ENCODE data around the gene E2F2.
A peak's percentile ranks its signal among the peaks of the same experiment; 100 is the strongest.

E2F2 gene

GRCh38 chr1:23530747-23531561, at the start of gene E2F2:
TSS of gene E2F2 (minus strand) at chr1:23531233. CDS start at chr1:23530793, 440 bp downstream.
- DNase-seq, result peak; percentile 86

GRCh38 chr1:23578997-23579363, 47.9 kb upstream of the E2F2 start:
- no peak for DNase-seq

DNA sequence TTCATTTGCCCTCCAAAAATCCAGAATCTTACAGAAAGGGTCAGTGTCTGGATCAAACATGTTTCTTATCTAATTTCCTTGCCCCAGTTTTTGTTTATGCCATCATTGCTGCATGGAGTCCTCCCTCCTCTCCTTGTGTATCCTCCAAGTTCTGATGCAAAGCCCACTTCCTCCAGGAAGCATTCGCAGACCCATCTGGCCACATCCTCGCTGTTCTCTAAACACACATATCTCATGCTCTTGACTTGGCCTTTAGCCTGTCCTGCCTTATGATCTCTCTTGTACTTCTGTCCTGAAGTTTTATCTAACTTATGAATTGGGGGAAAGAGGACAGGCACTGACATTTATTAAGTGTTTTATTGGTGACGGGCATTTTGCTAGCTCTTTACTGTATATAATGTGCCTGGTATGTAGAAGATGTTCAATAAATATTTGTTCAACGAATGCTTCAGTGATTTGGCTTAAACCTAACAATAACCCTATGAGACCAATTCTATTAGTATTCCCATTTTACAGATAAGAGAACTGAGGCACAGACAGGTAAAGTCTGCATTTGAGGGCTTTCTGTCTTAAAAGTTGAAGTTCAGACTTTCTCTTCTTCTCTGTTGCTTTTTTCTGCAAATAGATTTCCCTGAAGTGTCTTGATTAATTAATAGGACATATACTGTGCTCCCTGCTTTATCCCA, 47.4 kb upstream of the E2F2 start:
- DNase-seq, result peak; percentile 62

DNA sequence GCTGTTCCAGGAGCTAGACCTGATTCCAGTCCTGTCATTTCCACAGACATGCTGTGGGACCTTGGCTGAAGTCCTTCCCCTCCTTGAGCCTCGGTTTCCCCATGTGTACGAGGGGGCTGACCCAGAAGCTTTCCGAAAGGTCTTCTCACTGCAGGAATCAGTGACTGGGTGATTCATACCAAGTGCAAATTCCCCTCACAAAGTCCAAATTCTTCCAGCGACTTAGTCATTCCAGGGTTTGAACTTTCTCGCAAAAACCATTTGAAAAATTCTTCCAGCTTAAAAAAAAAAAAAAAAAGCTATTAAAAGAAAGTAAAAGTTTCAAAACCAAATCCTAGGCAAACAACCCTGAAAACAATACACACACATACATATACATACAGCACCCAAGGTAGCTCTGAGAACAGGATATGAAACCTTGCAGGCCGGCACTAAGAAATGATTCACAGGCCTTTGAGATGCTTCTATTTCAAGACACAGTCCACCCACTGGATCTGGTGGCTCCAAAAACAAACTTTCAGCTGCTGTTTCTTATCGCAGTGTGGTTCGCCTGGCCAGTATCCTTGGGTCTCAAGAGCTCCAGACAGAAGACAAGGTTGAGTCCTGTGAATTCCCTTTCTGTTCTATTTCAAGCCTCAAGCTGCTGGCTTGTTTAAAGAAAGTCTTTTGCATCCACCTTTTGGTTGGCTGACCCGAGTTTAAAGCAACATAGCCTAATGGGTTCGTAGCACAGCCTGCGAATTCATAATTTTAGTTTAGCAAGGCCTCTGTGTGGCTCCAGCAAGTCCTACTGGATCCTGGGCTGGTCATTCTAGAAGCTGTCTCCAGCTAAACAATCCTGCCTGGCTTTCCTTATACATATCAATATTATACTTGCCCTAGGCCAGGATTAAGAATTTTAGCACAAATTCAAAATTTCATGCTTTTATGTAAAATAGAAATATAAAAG, 46.3 kb upstream of the E2F2 start:
- DNase-seq, result peak; percentile 86

DNA sequence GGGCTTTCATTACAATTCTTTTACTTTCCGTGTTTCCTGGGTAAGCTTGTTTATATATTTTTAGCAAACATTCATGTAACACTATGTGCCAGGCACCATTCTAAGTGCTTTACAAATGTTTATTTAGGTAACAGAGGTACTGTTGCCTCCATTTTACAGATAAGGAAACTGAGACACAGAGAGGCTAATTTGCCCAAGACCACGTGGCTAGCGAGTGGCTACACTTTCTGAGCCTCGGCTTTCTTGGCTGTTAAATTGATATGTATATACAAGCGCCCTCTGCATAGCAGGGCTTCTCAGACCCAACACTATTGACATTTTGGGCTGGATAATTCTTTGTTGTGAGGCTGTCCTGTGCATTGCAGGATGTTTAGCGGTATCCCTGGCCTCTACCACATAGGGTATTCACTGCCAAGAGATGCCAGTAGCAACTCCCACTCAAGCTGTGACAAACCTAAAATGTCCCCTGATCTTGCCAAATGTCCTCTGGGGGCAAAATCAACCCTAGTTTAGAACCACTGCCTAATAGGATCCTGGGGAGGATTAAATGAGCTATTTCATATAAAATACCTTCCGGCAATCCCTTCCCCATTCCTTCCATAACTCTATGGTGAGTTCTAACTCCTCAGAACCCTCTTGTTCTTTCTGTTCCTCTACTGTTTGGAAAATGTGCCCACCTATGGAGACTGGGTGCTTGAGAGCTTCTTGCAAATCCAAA, 45.5 kb upstream of the E2F2 start:
- DNase-seq, result no peak

- no peak for DNase-seq
Measured at GRCh38 chr1:23575226-23575810, 44.3 kb upstream of the E2F2 start.

DNA sequence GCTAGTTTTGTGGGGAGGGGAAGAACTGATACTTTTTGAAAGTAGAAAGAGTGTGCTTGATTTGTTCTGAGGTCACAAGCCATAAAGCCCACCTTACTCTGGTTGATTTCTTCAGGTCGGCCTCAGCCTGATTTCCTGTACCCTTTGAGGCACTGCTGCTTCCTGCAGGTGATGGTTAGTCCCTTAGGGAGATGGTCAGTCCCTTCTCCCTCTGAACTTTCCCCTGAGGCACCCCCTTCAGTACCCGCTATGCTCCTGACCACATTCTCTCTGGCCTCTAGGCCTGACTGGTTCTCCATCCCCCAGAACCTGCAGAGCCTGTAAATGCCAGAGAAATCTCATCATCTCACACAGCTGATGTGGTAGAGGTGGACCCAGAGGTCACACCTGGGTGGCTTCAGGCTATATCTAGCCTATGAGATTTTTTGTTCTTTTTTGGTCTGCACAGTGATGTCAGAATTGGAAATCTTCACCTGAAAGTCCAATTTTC, 43.3 kb upstream of the E2F2 start:
- DNase-seq, result no peak

- no peak for DNase-seq
Measured at GRCh38 chr1:23573574-23574182, 42.6 kb upstream of the E2F2 start.

- peak; percentile 62 for DNase-seq
Measured at GRCh38 chr1:23571465-23571864, 40.4 kb upstream of the E2F2 start.

- DNase-seq, result no peak
Measured at GRCh38 chr1:23570001-23570691, 39.1 kb upstream of the E2F2 start.

DNA sequence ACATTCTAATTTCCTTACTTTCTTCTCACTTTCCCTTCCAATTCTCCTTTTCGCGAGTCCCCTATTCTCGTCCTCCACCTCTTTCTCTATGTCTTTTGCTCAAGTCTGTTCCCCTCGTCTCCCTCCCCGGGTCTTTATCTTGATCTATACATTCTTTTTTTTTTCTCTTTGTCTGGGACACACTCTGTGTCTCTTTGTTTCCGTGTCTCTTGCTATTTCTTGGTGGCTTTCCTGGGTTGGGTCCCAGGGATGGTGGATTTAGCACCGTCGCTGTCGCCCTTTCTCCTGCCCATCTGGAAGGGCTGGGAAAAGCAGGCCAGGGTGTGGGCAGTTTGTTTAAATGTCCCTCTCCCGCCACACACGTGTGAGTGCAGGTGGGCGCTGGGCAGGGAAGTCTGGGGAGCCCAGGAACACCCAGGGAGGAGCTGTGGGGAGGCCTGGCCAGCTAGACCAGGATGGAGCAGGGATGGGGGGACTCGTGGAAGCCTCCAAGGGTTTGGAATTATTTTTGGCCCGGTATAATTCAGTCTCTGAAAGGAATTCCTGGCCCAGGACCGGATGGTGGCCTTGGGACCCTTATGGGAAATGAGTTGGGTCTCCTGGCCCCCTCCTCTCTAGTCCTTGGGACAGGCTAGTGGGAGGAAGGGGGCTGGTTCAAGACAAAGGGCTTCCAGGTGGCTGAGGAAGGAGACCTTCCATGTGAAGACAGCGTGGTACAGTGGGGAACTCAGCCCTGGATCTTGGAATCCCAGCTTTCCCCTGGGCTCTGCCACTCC, 37.8 kb upstream of the E2F2 start:
- no peak for DNase-seq

DNA sequence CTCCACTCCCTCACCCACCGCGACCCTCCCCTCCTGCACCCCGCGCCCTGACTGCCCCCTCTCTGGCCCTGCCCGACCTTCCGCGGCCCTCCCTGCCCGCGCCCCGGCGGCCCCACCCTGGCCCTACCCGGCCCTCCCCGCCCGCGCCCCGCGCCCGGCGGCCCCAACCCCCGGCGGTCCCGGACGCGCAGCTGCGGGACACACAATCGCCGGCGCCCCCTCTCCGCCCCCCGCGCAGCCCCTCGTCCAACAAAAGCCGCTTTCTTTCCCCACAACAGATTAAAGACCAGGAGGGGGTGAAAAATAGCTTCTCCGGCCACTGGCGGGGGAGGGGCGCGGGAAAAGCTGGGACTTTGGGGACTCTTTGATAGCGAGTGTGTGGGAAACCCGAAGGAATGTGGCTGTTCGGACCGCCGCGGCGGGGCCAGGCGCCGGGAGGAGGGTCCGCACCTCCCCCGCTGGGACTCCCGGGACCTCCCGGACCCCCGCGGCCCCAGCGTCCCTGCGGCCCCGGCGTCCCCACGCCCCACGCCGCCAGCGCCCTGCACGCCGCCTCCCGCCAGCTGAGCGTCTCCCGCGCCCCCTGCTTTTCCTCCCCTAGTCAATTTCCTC, 37.1 kb upstream of the E2F2 start:
- DNase-seq, result no peak

DNA sequence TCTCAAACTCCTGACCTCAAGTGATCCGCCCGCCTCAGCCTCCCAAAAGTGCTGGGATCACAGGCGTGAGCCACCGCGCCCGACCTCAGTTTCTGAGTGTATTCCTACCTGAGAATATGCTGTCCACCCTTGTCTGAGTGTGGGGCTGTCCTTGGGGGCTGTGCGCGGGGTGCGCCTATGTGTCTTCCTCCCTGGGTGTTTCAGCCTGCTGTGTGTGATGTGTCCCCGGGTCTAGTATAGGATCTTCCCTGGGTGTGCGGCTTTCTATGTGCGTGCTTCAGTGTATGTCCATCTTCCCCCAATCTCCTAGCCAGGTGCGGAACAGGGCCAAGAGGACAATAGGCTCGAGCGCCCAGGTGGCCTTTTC, 36.6 kb upstream of the E2F2 start:
- DNase-seq, result no peak

DNA sequence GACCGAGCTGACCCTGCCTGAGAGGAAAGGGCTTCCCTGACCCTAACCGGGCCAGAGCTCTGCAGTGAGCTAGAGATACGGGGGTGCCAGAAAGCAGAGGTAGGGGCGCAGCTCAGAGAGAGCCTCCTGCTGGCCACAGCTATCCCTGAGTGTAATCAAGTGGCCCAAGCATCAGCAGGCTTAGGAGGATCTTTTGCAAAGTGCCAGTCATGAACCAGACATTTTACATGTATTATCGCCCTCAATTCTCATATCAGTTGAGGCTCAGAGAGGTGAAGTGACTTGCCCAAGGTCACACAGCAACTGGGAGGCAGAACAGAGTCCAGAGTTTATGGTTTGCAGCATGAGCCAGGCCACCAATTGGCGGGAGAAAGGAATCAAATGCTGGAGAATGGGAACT, 35.3 kb upstream of the E2F2 start:
- no peak for DNase-seq

GRCh38 chr1:23565776-23566175, 34.7 kb upstream of the E2F2 start:
- DNase-seq, result no peak

DNA sequence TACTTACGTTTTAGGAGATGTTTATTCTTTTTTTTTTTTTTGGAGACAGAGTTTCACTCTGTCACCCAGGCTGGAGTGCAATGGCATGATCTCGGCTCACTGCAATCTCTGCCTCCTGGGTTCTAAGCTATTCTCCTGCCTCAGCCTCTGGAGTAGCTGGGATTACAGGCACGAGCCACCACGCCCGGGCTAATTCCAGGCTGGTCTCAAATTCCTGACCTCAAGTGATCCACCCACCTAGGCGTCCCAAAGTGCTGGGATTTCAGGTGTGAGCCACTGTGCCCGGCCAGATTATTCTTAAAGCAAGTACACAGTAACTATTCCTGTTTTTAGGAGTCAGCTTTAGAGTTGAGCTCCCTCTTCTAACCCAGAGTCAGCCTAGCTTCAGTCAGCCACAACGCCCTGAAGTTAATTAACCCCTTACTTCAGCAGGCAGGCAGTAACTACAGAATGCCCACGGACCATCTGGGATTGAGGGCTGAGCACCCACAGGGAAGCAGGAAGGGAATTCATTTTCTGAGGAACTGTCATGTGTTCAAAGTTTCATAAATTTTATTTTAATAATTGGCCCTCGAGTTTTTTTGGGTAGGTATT, 33.6 kb upstream of the E2F2 start:
- no peak for DNase-seq

DNA sequence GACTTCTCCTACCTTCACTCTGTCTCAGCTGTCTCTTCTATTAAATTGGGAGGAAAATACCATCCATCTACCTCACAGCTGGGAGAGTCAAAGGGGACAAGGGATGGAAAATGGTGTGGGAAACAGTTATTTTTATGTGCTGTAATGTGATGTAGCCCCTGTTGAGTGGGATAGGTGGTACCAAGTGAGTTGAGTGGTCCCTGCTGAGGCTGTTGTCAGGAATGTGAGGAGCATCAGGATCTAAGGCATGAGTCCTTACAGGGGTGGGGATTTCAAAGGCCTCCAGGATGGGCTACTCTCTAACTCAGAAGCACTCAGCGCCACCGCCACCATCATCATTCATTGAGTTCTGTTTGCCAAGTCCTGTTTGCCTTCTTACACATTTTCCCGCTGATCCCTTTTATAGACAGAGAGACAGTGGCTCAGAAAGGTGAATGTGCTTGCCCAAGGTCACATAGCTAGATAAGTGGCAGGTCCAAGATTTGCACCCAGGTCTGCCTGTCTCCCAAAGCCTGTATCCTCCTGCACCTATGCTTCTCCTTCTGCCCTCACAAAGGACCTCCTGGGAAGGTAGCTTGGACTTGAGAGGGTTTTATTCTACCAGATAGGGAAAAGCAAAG, 32.8 kb upstream of the E2F2 start:
- no peak for DNase-seq

DNA sequence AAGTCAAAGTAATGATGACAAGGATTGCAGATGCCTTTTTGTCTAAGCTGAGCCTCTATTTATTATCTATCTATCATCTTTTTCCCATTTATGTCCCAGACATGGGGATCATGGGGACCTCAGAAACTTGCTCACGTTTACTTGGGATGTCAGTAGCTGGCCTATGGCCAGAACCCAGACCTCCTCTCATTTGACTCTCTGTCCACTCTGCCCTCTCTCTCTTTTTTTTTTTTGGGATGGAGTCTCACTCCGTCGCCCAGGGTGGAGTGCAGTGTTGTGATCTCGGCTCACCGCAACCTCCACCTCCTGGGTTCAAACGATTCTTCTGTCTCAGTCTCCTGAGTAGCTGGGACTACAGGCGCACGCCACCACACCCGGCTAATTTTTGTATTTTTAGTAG, 32.0 kb upstream of the E2F2 start:
- no peak for DNase-seq
